Activated T-cell treated with anti-CD3 and anti-CD28 coated beads for 4 hours (primary cell): ENCODE data around the gene DLGAP3.
"Not testable (repeated sequence)": the region's sequence is repeated elsewhere in the genome, so short reads cannot be mapped to it uniquely, and the experiment has no call there.

Source experiments
- DNase-seq: peaks from one replicate; pipeline ENCODE4 v3.0.0-alpha.2; 2020

DLGAP3 gene

DNA sequence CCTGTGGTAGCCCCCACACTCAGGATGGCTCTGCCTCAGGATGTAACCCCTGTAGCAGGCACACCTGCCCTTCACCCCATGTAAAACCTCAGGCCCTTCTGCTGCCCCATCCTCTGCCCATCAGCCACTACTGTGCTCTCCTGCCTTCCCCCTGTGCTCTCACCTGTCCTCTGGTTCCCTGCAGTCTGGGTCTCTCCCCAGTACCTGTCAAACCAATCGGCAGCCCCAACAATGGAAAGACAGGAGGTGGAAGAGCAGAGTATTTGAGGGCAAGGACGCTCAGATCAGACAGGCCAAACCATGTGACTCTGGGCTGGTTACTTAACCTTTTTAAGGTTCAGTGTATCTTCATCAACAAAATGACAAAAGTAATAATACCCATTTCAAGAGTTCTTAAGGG is 100.8 kb downstream of the DLGAP3 start:
- DNase-seq: no peak

DNA sequence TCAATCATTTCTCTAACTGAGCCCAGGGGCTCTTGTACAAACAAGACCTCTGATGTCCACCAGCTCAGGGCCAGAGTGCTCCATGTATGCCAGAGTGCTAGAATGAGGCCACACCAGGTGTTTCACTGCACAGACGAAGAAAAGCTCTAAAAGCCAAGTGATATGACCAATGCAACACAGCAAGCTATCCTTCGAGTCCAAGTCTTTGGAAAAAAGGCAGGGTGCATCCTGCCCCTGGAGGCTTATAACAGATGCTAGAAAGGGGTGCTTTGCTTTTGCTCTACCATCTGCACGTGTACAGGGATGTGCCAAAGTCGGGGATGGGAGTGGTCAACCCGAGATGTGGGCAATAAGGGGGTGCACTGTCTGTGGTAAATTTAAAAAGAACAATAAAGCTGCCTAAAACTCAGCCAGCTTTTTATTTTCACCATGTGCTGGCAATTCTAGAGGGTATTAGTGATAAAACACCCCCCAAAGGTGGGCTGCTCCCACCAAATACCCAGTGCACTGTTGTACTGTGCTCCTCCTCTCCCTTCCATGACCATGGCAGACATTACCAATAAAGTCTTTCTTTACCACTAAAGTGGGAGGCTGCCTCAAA is 102.0 kb downstream of the DLGAP3 start:
- no peak for DNase-seq

DNA sequence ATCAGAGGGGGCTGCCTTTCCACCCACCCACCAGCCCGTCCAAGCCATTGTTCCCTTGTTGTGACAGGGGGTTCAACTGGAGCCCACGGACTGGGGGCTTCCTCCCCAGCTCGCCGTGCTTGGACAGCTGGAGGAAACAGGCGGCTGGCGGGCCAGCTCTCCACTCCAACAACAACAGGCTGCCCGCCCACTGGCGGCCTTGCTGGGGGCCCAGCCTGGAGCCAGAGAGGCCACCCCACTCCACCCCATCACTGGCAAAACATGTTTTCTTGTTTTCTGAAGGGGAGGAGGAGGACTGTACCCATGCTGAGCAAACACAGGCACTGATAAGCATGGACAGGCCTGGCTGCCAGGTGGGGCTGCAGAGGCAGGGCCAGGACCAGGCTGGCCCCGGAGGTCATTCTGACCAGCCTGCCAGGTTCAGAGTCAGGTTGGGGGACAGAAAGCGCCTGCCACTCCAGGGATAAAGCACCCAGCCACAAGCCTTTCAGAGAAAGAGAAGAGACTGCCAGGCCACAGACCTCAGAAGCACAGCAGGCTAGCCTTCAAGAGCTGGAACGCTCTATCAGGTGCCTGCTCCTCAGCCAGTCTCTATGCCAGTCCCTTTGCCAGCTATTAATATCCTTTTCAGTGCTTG is 103.9 kb downstream of the DLGAP3 start:
- no peak for DNase-seq

DNA sequence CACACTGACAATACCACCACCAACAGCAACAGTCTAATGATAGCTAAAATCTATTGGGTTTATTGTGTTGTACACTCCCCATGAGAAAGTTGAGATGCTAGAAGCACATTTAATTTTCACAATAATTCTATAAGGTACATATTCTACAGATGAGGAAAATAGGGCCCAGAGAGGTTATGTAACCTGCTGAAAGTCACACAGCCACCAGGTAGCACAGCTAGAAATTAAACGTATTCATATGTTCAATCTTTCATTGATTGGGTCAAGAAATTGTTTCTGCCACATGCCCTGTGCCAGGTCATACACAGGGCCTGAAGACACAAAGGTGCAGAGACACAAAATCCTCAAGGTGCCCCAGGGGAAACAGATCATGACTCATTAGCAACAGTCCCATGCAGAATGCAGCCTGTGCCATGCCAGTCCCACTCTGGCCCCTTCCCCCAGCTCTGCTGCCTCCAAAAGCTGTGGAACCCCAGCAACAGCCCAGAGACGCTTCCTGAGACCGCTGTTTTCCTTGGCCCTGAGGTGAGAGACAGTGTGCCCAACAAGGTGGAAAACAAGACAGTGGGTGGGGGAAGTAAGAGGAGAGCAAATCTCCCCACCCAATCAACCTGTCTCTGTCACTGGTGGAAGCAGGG is 104.5 kb downstream of the DLGAP3 start:
- DNase-seq: no peak

DNA sequence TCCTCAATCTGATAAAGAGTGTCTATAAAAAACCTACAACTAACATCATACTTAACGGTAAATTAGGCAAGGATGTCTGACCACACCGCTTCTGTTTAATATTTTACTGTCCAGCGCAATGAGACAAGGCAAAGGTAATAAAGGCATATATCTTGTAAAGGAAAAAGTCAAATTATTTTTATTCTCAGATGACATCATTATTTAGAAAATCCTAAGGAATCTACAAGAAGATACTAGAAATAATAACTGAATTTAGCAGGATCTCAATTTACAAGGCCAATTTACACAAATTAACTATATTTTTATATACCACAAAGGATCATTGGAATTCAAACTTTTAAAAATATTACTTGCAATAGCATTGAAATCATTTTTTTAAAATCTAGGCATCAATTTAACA is 107.2 kb downstream of the DLGAP3 start:
- DNase-seq: no peak

DNA sequence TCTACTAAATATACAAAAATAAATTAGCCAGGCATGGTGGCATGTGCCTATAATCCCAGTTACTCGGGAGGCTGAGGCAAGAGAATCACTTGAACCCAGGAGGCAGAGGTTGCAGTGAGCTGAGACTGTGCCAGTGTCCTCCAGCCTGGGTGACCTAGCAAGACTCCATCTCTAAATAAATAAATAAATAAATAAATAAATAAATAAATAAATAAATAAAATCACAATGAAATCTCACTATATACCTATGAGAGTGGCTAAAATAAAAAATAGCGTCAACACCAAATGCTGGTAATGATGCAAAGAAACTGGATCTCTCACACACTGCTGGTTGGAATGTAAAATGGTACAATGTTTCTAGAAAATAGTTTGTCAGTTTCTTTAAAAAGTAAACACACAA is 110.6 kb downstream of the DLGAP3 start:
- DNase-seq: not testable (repeated sequence)

DNA sequence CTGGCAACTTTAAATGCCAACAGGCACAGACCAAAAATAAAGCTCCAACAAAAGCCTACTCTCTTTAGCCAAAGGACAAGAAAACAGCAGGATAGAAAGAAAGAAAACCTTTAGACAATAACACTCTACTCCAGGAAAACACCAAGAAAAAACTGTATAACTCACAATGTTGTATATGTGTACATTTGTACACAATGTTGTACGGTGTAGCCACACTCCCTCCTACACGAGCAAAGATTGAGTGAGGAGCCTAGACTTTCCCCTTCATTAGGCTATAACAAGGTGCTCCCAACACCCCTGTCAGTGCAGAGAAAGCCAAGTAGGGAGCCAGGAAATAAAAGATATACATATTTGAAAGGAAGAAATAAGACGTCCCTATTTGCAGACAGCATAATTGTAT is 112.7 kb downstream of the DLGAP3 start:
- no peak for DNase-seq

DNA sequence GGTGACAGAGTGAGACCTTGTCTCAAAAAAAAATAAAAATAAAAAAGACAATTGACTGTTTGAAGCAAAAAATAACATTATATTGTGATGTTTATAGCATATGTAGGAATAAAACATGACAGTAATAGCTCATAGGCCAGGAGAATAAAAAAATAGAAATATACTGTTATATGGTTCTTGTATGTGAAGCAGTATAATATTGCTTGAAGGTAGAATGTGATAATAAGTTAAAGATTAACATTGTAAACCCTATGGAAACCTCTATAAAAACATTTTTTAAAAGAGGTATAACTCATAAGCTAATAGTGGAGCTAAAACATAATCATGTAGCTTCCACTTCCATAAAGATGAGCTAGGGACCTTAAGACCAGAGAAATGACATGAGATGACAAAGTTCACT is 113.1 kb downstream of the DLGAP3 start:
- DNase-seq: no peak
